Gastroesophageal sphincter (tissue), 3 donors: ENCODE data around the gene B3GNT4.

Experiments
- EP300 ChIP-seq: sonication (generic); formaldehyde crosslinking; IDR thresholded peaks from one replicate; pipeline ENCODE4 v1.6.1; 2017; ENCODE audit warnings: antibody characterized with exemption, mild to moderate bottlenecking
- POLR2A ChIP-seq, 2 donors: fragments of 450-650 bp; IDR thresholded peaks; one replicate each; pipeline ENCODE4 v1.6.1; 2017; ENCODE audit warnings: antibody characterized with exemption in 2 of 2, mild to moderate bottlenecking in 2 of 2, moderate library complexity in 1 of 2
- TF ChIP-seq, protein P1 (sequence below), 4 experiments: fragments of 200-600 bp in 2 of 4; fragments of 450-650 bp in 2 of 4; sonication (generic) in 1 of 4; IDR thresholded peaks; one replicate each; pipeline ENCODE4 v1.5.1; 2017 to 2019; ENCODE audit warnings: antibody characterized with exemption in 4 of 4, mild to moderate bottlenecking in 2 of 4, moderate library complexity in 2 of 4

DNA sequence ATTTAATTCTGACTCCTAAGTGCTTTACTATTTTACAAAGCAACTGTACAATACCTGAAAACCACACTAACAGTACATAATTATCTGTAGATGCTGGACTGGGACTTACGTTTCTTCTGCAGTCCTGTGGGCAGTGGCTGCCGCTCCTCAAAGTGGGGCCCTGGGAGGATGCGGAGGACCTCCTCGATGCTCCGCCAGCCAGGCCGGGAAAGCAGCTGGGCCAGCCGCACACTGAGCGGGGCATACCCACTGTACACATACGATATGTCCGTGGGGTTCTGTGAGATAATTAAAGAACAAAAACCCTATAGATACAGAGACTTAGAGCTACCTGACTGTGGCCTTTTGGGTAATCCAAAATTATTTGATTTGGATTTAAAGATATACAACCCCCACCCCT, 29.2 kb downstream of the B3GNT4 start:
- TF ChIP-seq, protein P1, sequence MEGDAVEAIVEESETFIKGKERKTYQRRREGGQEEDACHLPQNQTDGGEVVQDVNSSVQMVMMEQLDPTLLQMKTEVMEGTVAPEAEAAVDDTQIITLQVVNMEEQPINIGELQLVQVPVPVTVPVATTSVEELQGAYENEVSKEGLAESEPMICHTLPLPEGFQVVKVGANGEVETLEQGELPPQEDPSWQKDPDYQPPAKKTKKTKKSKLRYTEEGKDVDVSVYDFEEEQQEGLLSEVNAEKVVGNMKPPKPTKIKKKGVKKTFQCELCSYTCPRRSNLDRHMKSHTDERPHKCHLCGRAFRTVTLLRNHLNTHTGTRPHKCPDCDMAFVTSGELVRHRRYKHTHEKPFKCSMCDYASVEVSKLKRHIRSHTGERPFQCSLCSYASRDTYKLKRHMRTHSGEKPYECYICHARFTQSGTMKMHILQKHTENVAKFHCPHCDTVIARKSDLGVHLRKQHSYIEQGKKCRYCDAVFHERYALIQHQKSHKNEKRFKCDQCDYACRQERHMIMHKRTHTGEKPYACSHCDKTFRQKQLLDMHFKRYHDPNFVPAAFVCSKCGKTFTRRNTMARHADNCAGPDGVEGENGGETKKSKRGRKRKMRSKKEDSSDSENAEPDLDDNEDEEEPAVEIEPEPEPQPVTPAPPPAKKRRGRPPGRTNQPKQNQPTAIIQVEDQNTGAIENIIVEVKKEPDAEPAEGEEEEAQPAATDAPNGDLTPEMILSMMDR (IDR thresholded peaks at IDR 0.05): no peak
- TF ChIP-seq EP300: no peak
- TF ChIP-seq POLR2A (IDR thresholded peaks at IDR 0.05): no peak
